ENCODE measurements around the gene SLC29A4. TPM values are rescaled to one million over a fixed set of nuclear protein-coding genes. Genes with fewer than 3 reads are reported as not detected.
"Not testable (repeated sequence)": the region's sequence is repeated elsewhere in the genome, so short reads cannot be mapped to it uniquely, and the experiment has no call there.

Gene SLC29A4
- total RNA-seq, 3 donors from 2014 or later, result 5.4 to 7.4 (median 5.5) TPM

- no peaks in the 10 kb centered on the region for H3K36me3 ChIP-seq (ENCODE audit: low read depth)
- TF ChIP-seq, protein P1, sequence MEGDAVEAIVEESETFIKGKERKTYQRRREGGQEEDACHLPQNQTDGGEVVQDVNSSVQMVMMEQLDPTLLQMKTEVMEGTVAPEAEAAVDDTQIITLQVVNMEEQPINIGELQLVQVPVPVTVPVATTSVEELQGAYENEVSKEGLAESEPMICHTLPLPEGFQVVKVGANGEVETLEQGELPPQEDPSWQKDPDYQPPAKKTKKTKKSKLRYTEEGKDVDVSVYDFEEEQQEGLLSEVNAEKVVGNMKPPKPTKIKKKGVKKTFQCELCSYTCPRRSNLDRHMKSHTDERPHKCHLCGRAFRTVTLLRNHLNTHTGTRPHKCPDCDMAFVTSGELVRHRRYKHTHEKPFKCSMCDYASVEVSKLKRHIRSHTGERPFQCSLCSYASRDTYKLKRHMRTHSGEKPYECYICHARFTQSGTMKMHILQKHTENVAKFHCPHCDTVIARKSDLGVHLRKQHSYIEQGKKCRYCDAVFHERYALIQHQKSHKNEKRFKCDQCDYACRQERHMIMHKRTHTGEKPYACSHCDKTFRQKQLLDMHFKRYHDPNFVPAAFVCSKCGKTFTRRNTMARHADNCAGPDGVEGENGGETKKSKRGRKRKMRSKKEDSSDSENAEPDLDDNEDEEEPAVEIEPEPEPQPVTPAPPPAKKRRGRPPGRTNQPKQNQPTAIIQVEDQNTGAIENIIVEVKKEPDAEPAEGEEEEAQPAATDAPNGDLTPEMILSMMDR (IDR thresholded peaks at IDR 0.05), result no peak
- ATAC-seq (peak; percentile 32), DNase-seq (peak in 1 of 3 donors; percentile 49)
- no peaks in the 10 kb centered on the region for H3K9me3 ChIP-seq
- peak overlapping the region; percentile 9 for H3K4me3 ChIP-seq
- peaks cover 14% of the 10 kb centered on the region for H3K4me1 ChIP-seq (ENCODE audit: low read depth)
- intact Hi-C loops (cut with DNase I, micrococcal nuclease), result no loop called here
Observed at GRCh38 chr7:5283421-5284303, 919 bp downstream of the SLC29A4 start.

DNA sequence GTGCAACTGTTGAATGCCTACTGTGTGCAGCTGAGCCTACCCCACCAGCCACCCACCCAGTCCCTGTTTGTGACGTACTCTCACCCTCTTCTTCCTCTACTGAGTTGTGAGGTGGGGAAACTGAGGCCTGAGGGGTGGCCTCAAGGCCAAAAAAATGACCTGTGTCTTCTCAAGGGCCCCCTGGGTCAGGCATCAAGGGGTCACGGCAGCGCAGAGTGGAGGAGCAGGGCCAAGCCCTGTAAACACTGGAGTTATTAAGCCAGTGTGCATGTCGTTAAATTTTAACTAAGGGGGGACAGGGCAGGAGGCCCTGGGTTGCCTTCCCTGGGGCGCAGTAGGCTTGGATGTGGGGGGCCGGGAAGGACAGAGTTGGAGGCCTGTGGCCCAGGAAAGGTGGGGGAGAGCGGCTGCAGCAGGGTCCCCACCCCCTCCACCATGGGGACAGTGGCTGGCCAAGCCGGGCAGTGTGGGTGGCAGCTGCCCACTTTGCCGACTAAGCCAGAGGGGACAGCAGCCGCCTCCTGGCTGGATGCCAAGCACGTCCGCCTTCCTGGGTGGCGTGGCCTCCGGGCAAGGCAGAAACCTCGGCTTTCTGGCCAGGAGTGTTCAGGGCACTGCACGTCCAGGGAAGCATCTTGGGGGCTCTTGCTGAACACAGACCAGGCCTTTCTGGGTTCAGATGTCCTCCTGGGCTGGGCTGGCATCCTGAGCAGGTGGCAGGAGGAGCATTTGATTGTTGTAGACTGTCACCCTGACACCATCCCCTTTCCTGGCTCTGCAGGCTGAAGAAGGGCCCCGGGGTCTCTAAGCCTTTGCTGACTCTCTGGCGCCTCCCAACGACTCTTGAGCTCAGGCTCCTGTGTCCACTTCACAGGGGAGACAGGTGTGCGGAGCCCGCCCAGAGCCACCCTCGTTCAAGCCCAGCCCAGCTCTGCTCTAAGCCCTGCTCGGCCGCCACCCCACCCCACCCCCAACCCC, 1.9 kb downstream of the SLC29A4 start:
- DNase-seq (peak in 2 of 3 donors; percentile 69), ATAC-seq (peak; percentile 69)
- H3K4me3 ChIP-seq, result no peak overlapping the region

DNA sequence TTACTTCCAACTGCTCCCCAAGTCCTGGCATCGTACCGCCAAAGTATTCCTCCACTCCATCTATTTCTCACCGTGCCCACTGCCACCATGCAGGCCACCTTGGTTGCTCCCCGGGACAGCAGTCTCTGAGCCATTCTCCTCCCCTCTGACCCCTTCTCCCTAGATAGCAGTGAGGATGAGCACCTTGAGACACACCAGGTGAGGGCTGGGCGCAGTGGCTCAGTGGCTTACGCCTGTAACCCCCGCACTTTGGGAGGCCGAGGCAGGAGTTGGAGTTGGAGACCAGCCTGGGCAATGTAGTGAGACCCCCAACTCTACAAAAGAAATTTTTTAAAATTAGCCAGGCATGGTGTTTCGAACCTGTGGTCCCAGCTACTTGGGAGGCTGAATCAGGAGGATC, 4.2 kb downstream of the SLC29A4 start:
- intact Hi-C loops (cut with DNase I, micrococcal nuclease), result no loop called here
- H3K36me3 ChIP-seq (ENCODE audit: low read depth), result no peaks in the 10 kb centered on the region
- DNase-seq, result no peak

More for the DNA sequence above, 1.9 kb downstream of the SLC29A4 start:
- Histone ChIP-seq H3K9me3 (no peaks in the 10 kb centered on the region), H3K4me1 (ENCODE audit: low read depth) (peaks cover 14% of the 10 kb centered on the region), H3K36me3 (ENCODE audit: low read depth) (no peaks in the 10 kb centered on the region)
- TF ChIP-seq, protein P1 (IDR thresholded peaks at IDR 0.05), result no peak
- intact Hi-C loops (cut with DNase I, micrococcal nuclease), result no loop called here

GRCh38 chr7:5287373-5287772, 4.6 kb downstream of the SLC29A4 start:
- H3K9me3 ChIP-seq; H3K4me3 ChIP-seq; H3K36me3 ChIP-seq (ENCODE audit: low read depth); DNase-seq; ATAC-seq; intact Hi-C loops (cut with DNase I, micrococcal nuclease): not testable (repeated sequence)
- peaks cover 14% of the 10 kb centered on the region for H3K4me1 ChIP-seq (ENCODE audit: low read depth)

More for the DNA sequence above, 4.2 kb downstream of the SLC29A4 start:
- no peak overlapping the region for H3K4me3 ChIP-seq
- peaks cover 14% of the 10 kb centered on the region for H3K4me1 ChIP-seq (ENCODE audit: low read depth)
- TF ChIP-seq, protein P1 (IDR thresholded peaks at IDR 0.05), result no peak
- no peaks in the 10 kb centered on the region for H3K9me3 ChIP-seq
- ATAC-seq, result no peak

DNA sequence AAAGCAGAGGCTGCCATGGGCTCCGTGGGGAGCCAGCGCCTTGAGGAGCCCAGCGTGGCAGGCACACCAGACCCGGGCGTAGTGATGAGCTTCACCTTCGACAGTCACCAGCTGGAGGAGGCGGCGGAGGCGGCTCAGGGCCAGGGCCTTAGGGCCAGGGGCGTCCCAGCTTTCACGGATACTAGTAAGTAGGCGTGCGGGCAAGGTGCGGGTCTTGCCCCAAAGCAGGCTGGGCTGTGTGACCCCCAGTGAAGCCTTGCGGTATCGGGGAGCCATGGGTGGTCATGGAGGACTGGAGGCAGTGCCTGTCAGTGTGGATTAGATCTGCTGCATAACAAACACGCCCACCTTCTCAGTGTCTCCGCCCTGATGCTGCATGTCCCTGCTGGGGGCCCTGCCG, 5.1 kb downstream of the SLC29A4 start:
- Histone ChIP-seq H3K4me3 (no peak overlapping the region), H3K9me3 (no peaks in the 10 kb centered on the region), H3K36me3 (ENCODE audit: low read depth) (no peaks in the 10 kb centered on the region), H3K4me1 (ENCODE audit: low read depth) (peaks cover 14% of the 10 kb centered on the region)
- intact Hi-C loops (cut with DNase I, micrococcal nuclease), result no loop called here
- ATAC-seq (no peak), DNase-seq (no peak)
- TF ChIP-seq, protein P1 (IDR thresholded peaks at IDR 0.05), result no peak

GRCh38 chr7:5288560-5288959, 5.8 kb downstream of the SLC29A4 start:
- ATAC-seq; H3K9me3 ChIP-seq; H3K4me1 ChIP-seq (ENCODE audit: low read depth); H3K36me3 ChIP-seq (ENCODE audit: low read depth); DNase-seq; H3K4me3 ChIP-seq; intact Hi-C loops (cut with DNase I, micrococcal nuclease): not testable (repeated sequence)

All from mucosa of descending colon (tissue), 3 donors.